ENCODE results near the gene PKP1.

DNA sequence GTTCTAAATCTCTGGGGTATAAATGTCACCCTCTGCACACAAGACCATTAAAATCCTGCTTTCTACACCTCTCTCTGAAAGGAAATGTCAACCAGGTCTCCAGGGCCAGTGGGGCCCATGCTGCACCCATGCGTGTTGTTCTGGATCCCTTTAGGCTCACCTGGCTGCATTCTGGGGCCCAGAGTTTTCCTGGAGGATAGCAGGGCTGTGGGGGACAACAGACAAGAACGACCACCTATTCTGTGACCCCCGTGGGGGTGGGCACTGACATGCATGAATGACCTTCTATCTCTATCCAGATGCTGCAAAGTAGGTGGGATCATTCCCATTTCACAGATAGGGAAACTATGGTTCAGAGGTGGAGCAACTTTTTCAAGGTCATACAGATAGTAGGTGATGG lies 52.6 kb downstream of the PKP1 start:
- no peak for TF ChIP-seq POLR2AphosphoS5 (IDR thresholded peaks at IDR 0.05; ENCODE audit: borderline replicate concordance, low read depth, low read length)
- TF ChIP-seq EZH2 (IDR thresholded peaks at IDR 0.05) = no peak
- no peak for TF ChIP-seq FOXP2 (optimal IDR thresholded peaks at IDR 0.05; ENCODE audit: control extremely low read depth, extremely low read length, insufficient read depth)

Data from SK-N-MC (cell line).